Measurements from ENCODE around the gene PDE4D. TPM values are rescaled to one million over a fixed set of nuclear protein-coding genes. Genes with fewer than 3 reads are reported as not detected.

The PDE4D gene
- total RNA-seq, 4 donors from 2014 or later: 6.0 to 36.2 (median 10.0) TPM

DNA sequence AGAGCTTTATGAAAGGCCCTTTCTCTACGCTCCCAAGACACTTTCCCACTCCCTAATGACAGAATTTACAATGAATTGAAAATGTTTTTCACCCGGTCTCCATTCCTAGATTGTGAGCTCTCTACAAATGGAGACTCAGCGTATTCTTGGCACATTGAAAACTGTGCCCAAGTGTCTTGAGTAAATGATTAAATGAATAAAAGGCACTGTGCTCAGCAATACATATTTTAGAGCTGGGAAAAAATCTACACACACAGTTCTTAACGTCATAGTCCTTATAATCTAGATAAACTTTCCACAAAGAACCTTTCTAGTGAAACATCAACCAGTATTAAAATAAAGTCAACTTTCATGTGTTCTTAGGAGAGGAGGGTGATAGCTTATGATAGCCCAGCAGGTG, 676.7 kb downstream of the PDE4D start:
- no peaks in the 10 kb centered on the region for H3K27me3 ChIP-seq
- WGBS, 2 donors: 65 to 76% methylated on average over 4 of the region's 4 CpGs
- no peak overlapping the region for H3K4me3 ChIP-seq
- H3K4me1 ChIP-seq: no peaks in the 10 kb centered on the region
- no peaks in the 10 kb centered on the region for H3K9me3 ChIP-seq
- TF ChIP-seq, protein P1, sequence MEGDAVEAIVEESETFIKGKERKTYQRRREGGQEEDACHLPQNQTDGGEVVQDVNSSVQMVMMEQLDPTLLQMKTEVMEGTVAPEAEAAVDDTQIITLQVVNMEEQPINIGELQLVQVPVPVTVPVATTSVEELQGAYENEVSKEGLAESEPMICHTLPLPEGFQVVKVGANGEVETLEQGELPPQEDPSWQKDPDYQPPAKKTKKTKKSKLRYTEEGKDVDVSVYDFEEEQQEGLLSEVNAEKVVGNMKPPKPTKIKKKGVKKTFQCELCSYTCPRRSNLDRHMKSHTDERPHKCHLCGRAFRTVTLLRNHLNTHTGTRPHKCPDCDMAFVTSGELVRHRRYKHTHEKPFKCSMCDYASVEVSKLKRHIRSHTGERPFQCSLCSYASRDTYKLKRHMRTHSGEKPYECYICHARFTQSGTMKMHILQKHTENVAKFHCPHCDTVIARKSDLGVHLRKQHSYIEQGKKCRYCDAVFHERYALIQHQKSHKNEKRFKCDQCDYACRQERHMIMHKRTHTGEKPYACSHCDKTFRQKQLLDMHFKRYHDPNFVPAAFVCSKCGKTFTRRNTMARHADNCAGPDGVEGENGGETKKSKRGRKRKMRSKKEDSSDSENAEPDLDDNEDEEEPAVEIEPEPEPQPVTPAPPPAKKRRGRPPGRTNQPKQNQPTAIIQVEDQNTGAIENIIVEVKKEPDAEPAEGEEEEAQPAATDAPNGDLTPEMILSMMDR (IDR thresholded peaks at IDR 0.05): no peak
- TF ChIP-seq POLR2A (IDR thresholded peaks at IDR 0.05): no peak
- intact Hi-C loops (cut with DNase I): no loop called here
- H3K27ac ChIP-seq: no peak overlapping the region
- no peak for DNase-seq
- peaks cover 0 to 21% (median 0%) of the 10 kb centered on the region in 3 donors for H3K36me3 ChIP-seq

DNA sequence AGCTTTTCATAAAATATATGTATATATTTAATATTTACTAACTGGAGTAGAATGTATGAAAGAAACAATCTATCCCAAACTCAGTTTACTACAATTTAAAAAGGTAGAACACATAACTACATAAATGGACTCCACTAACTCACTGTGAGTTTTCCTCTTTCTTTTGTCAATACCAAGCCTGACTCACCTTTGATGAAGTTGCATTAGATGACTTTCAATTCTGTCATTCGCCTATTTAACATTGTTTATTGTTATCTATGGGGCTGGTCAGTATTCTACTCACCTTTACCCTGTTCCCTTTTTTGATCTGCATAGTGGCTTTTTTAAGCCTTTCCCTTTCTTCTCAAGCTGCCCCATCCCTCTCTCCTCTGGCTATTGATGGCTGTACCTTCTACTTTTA, 680.9 kb downstream of the PDE4D start:
- no peak overlapping the region for H3K4me3 ChIP-seq
- H3K9me3 ChIP-seq: no peaks in the 10 kb centered on the region
- peaks cover 0 to 21% (median 0%) of the 10 kb centered on the region in 3 donors for H3K36me3 ChIP-seq
- no peak for DNase-seq
- TF ChIP-seq, protein P1 (IDR thresholded peaks at IDR 0.05): no peak
- no peak for TF ChIP-seq POLR2A (IDR thresholded peaks at IDR 0.05)
- H3K4me1 ChIP-seq: no peaks in the 10 kb centered on the region
- no peak overlapping the region for H3K27ac ChIP-seq
- no peaks in the 10 kb centered on the region for H3K27me3 ChIP-seq
- intact Hi-C loops (cut with DNase I): no loop called here
- WGBS, 2 donors: 82 to 90% methylated on average over 1 of the region's 1 CpG

DNA sequence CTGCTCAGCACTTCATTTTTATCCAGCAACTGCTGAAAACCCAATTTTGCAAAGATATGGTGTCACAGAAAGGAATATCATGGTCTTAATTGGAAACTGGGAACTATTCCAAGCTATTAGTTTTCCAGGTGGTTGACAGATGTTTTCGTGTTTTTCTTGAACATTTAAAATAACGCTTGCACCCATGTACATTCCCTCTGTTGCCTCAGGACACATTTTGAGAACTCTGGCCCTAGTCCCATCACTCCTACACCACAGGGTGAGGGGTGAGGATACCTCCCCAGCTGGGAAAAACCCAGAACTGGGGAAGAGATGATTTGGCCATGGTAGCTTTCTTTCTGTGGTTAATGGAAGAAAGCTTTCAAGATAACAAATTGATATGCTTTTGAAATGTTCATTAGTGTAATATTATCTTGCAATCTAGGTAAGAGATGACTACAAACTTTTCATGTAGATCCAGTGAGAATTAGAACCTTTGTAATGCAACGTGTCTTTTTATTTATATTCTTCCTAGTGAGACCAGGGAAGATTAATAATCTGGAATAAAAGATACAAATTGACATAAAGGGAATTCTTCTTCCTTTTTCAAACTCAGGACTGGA, 683.7 kb downstream of the PDE4D start:
- Histone ChIP-seq H3K27me3 (no peaks in the 10 kb centered on the region), H3K36me3 (peaks cover 0 to 19% (median 0%) of the 10 kb centered on the region in 3 donors), H3K27ac (peak overlapping the region in 2 of 4 donors; percentile 22 to 23), H3K9me3 (no peaks in the 10 kb centered on the region), H3K4me3 (no peak overlapping the region), H3K4me1 (no peaks in the 10 kb centered on the region)
- DNase-seq: no peak
- 51 to 60% methylated on average over 3 of the region's 3 CpGs for WGBS, 2 donors
- TF ChIP-seq POLR2A (IDR thresholded peaks at IDR 0.05): no peak
- TF ChIP-seq, protein P1 (IDR thresholded peaks at IDR 0.05): no peak
- intact Hi-C loops (cut with DNase I): no loop called here

DNA sequence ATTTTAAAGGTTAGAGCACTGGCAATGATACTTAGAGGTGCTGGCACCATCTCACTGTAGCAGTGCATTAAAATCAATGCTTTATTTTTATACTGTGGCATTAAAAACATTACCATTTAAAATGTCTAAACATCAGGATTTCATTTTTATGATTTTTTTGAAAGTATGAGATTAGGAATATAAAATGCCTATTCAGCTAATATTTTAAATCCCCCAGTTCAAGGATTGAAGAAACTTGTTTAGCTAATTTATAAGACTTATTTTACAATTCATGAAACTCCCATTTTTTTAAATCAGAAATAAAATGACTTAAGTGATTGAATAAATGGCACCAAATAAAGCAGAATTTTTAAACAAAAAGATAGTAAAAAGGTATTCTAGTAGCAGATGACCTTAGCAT, 685.1 kb downstream of the PDE4D start:
- H3K36me3 ChIP-seq: peaks cover 0 to 8% (median 0%) of the 10 kb centered on the region in 3 donors
- intact Hi-C loops (cut with DNase I): no loop called here
- no peaks in the 10 kb centered on the region for H3K27me3 ChIP-seq
- DNase-seq: no peak
- H3K27ac ChIP-seq: peak overlapping the region in 1 of 4 donors; percentile 19
- H3K4me3 ChIP-seq: no peak overlapping the region
- no peaks in the 10 kb centered on the region for H3K4me1 ChIP-seq
- TF ChIP-seq, protein P1 (IDR thresholded peaks at IDR 0.05): no peak
- no peak for TF ChIP-seq POLR2A (IDR thresholded peaks at IDR 0.05)
- H3K9me3 ChIP-seq: no peaks in the 10 kb centered on the region

DNA sequence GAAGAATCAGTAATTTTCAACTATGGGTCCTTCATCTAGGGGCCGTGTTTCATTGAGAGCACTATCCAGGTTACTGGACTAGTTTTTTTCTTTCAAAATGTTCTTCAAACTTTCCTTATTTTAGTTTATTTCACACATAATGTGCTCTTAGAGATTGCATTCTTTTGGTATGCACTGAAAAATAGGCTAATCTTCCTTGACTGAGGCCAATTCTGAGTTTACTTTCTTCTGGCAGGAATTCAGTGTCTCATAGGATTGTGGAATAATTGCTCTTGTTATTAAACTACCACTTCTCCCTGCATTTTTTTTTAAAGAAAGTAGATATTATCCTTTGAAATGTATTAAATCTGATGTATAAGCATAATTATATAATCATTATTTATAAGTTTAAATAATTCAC, 686.1 kb downstream of the PDE4D start:
- no peaks in the 10 kb centered on the region for H3K4me1 ChIP-seq
- H3K27me3 ChIP-seq: no peaks in the 10 kb centered on the region
- intact Hi-C loops (cut with DNase I): no loop called here
- no peaks in the 10 kb centered on the region for H3K9me3 ChIP-seq
- DNase-seq: no peak
- peak overlapping the region in 3 of 4 donors; percentile 53 to 61 (median 53) for H3K27ac ChIP-seq
- WGBS, 2 donors: 60 to 70% methylated on average over 1 of the region's 1 CpG
- no peaks in the 10 kb centered on the region for H3K36me3 ChIP-seq
- no peak overlapping the region for H3K4me3 ChIP-seq
- TF ChIP-seq, protein P1 (IDR thresholded peaks at IDR 0.05): no peak
- TF ChIP-seq POLR2A (IDR thresholded peaks at IDR 0.05): no peak

Measured in esophagus squamous epithelium (tissue), 5 donors.